GM21526 (cell line): Measurements from ENCODE around the gene HBA1.
"Not testable (repeated sequence)": the region's sequence is repeated elsewhere in the genome, so short reads cannot be mapped to it uniquely, and the experiment has no call there.

ENCODE experiments used
- ATAC-seq: cut with Tn5 transposase; IDR thresholded peaks from one replicate; pipeline ENCODE4 v1.9.1; 2021; ENCODE audit warnings: moderate library complexity; ENCODE audit not compliant: unreplicated experiment, low FRiP score

The HBA1 gene

DNA sequence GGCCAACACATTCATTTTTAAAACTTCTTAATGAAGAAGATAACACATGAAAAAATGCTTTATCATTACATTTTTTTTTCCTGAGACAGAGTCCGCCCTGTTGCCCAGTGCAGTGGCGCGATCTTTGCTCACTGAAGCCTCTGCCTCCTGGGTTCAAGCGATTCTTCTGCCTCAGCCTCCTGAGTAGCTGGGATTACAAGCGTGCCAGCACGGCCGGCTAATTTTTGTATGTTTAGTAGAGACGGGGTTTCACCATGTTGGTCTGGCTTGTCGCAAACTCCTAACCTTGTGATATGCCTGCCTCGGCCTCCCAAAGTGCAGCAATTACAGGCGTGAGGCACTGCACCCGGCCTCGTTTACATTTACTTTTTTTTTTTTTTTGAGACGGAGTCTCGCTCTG lies 17.0 kb downstream of the HBA1 start:
- no peak for ATAC-seq

GRCh38 chr16:194516-194915 lies 18.0 kb downstream of the HBA1 start:
- no peak for ATAC-seq

DNA sequence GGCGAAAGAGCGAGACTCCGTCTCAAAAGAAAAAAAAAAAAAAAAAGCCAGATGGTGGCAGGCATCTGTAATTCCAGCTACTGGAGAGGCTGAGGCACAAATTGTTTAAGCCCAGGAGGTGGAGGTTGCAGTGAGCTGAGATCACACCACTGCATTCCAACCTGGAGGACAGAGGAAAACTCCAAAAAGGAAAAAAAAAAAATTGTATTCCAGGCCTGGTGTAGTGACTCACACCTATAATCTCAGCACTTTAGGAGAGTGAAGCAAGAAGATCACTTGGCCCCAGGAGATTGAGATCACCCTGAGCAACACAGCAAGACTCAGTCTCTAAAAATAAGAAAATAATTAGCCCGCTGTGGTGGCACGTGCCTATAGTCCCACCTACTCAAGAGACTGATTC lies 23.9 kb downstream of the HBA1 start:
- no peak for ATAC-seq

GRCh38 chr16:203246-203645 lies 26.8 kb downstream of the HBA1 start:
- no peak for ATAC-seq

GRCh38 chr16:204046-204445 lies 27.6 kb downstream of the HBA1 start:
- ATAC-seq, result not testable (repeated sequence)

GRCh38 chr16:209359-209758 lies 32.9 kb downstream of the HBA1 start:
- ATAC-seq, result not testable (repeated sequence)

GRCh38 chr16:211631-212180 lies 35.2 kb downstream of the HBA1 start:
- not testable (repeated sequence) for ATAC-seq

- no peak for ATAC-seq
Observed at GRCh38 chr16:212999-213398, 36.5 kb downstream of the HBA1 start.

- ATAC-seq, result no peak
Observed at GRCh38 chr16:220021-220420, 43.5 kb downstream of the HBA1 start.
